ENCODE measurements around the gene ANKRD52. TPM values are rescaled to one million over a fixed set of nuclear protein-coding genes. Genes with fewer than 3 reads are reported as not detected.

ANKRD52 gene
- total and polyA plus RNA-seq, 9 of the 15 experiments (the other 6 are each of a cell fraction or from before 2014, with no cell fraction given), result 0.52 to 46.8 (median 7.9) TPM

DNA sequence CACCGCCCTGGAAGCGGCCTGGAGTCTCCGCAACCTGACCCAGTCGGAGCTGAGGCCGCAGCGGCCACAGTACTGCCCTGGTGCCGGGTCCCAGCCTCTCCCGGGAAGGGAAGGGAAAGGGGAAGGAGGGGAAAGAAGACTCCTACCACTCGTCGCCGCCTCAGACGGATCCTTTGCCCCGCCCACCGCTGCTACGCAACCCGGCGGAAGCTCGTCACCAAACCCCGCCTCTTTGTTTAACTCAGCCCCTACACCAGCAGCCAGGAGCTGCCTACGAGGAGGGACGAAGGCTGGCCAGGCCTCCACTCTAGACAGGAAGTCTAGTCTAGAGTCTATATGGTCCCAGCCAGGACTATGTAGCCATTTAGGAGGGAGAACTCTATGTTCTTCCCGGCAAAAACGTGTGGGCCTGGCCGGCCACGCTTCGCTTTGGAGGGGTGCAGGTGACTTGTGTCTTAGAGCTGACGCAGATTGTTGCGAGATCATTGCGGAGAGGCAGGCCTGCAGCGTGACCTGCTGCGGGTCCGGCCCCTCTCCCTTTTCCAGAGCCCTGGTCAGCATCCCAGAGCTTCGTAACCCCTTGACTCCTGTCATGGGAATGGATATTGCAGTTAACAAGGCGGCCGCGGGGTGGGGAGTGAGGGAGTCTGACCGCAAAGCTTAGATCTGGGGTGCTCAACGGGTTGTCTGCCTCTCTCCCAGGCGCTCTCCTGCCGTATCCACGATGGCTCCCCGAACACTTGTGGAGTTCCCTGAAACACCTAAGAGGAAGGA is 36.2 kb downstream of the ANKRD52 start, which contains the start of gene RNF41 (continued):
- TF ChIP-seq ZFPM2 (CRISPR knock-in tag; IDR thresholded peaks at IDR 0.05) (no peak), KLF10 (CRISPR knock-in tag; IDR thresholded peaks at IDR 0.05) (no peak), EP300 (IDR thresholded peaks at IDR 0.05; ENCODE audit: low read length) (no peak), RAD51 (IDR thresholded peaks at IDR 0.05; ENCODE audit: borderline replicate concordance, low read depth) (no peak), ELF4 (CRISPR knock-in tag; IDR thresholded peaks at IDR 0.05) (no peak), SMAD3 (CRISPR knock-in tag; conservative IDR thresholded peaks at IDR 0.05) (no peak), NFYB (IDR thresholded peaks at IDR 0.05; ENCODE audit: extremely low read depth, insufficient read length) (no peak), ZNF318 (IDR thresholded peaks at IDR 0.05; ENCODE audit: borderline replicate concordance in 1 of 2, low read depth in 1 of 2) (no peak), RHOXF2B (CRISPR knock-in tag; conservative IDR thresholded peaks at IDR 0.05) (no peak), KAT2B (IDR thresholded peaks at IDR 0.05; ENCODE audit: low read depth, low read length) (no peak), SMAD4 (CRISPR knock-in tag; conservative IDR thresholded peaks at IDR 0.05) (peak; percentile 92), MAFK (IDR thresholded peaks at IDR 0.05; ENCODE audit: low read length) (no peak)
- TF ChIP-seq, protein P1, sequence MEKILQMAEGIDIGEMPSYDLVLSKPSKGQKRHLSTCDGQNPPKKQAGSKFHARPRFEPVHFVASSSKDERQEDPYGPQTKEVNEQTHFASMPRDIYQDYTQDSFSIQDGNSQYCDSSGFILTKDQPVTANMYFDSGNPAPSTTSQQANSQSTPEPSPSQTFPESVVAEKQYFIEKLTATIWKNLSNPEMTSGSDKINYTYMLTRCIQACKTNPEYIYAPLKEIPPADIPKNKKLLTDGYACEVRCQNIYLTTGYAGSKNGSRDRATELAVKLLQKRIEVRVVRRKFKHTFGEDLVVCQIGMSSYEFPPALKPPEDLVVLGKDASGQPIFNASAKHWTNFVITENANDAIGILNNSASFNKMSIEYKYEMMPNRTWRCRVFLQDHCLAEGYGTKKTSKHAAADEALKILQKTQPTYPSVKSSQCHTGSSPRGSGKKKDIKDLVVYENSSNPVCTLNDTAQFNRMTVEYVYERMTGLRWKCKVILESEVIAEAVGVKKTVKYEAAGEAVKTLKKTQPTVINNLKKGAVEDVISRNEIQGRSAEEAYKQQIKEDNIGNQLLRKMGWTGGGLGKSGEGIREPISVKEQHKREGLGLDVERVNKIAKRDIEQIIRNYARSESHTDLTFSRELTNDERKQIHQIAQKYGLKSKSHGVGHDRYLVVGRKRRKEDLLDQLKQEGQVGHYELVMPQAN (IDR thresholded peaks at IDR 0.05; ENCODE audit: borderline replicate concordance), result 0 out of 2 replicates have a peak, but pooled peaks have one; percentile 64
- TF ChIP-seq, protein P2, sequence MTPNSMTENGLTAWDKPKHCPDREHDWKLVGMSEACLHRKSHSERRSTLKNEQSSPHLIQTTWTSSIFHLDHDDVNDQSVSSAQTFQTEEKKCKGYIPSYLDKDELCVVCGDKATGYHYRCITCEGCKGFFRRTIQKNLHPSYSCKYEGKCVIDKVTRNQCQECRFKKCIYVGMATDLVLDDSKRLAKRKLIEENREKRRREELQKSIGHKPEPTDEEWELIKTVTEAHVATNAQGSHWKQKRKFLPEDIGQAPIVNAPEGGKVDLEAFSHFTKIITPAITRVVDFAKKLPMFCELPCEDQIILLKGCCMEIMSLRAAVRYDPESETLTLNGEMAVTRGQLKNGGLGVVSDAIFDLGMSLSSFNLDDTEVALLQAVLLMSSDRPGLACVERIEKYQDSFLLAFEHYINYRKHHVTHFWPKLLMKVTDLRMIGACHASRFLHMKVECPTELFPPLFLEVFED (CRISPR knock-in tag; conservative IDR thresholded peaks at IDR 0.05), result no peak
- TF ChIP-seq, protein P3, sequence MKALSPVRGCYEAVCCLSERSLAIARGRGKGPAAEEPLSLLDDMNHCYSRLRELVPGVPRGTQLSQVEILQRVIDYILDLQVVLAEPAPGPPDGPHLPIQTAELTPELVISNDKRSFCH (CRISPR knock-in tag; IDR thresholded peaks at IDR 0.05), result no peak
- TF ChIP-seq, protein P3 (tag; IDR thresholded peaks at IDR 0.05), result no peak

Measured in K562 (cell line).